HEK293 (cell line): ENCODE data around the gene MYO18B.

Source experiments
- WT1 ChIP-seq: fragments of 450-650 bp; formaldehyde crosslinking; IDR thresholded peaks from 2 replicates; pipeline ENCODE4 v1.5.1; 2016; ENCODE audit warnings: missing biosample characterization, missing genetic modification characterization
- YY1 ChIP-seq: fragments of 450-650 bp; formaldehyde crosslinking; IDR thresholded peaks from 2 replicates; pipeline ENCODE4 v1.5.1; 2018; ENCODE audit warnings: missing biosample characterization, missing genetic modification characterization
- ZNF138 ChIP-seq: fragments of 450-650 bp; formaldehyde crosslinking; IDR thresholded peaks from 2 replicates; pipeline ENCODE4 v1.5.1; 2016; ENCODE audit warnings: missing biosample characterization, missing genetic modification characterization, borderline replicate concordance
- ZNF558 ChIP-seq: fragments of 450-650 bp; formaldehyde crosslinking; IDR thresholded peaks from 2 replicates; pipeline ENCODE4 v1.5.1; 2016; ENCODE audit warnings: missing biosample characterization, missing genetic modification characterization
- ZNF76 ChIP-seq: fragments of 450-650 bp; formaldehyde crosslinking; IDR thresholded peaks from 2 replicates; pipeline ENCODE4; 2016; ENCODE audit warnings: low read depth, missing biosample characterization, missing genetic modification characterization, borderline replicate concordance
- ZNF768 ChIP-seq: fragments of 450-650 bp; formaldehyde crosslinking; IDR thresholded peaks from 2 replicates; pipeline ENCODE4 v1.5.1; 2018; ENCODE audit warnings: missing biosample characterization, mild to moderate bottlenecking, missing genetic modification characterization
- ZNF777 ChIP-seq: fragments of 450-650 bp; formaldehyde crosslinking; IDR thresholded peaks from 2 replicates; pipeline ENCODE4 v1.5.1; 2017; ENCODE audit warnings: missing biosample characterization, missing genetic modification characterization, borderline replicate concordance
- TF ChIP-seq, protein P1 (sequence below): fragments of 450-650 bp; formaldehyde crosslinking; IDR thresholded peaks from 2 replicates; pipeline ENCODE4 v1.5.1; 2016; ENCODE audit warnings: missing biosample characterization, missing genetic modification characterization, low read depth
- TF ChIP-seq, protein P2 (sequence below): fragments of 450-650 bp; formaldehyde crosslinking; IDR thresholded peaks from 2 replicates; pipeline ENCODE4 v1.5.1; 2016; ENCODE audit warnings: missing biosample characterization, missing genetic modification characterization

DNA sequence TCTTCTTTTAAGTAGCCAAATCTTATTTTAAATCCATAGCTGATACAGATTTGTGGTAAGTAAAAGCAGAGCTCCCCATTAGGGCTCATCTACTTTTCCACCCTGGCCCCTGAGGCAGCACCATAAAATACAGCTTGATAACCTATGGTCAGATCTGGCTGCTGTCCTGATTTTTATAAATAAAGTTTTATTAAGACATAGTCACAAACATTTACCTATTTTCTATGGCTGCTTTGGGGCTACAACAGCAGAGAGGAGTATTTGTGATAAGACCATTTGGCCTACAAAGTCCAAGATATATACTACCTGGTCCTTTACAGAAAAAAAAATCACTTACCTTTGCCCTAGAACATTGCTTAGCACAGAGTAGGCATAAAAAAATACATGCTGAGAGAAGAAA, 227.3 kb downstream of the MYO18B start:
- TF ChIP-seq ZNF768 (tag by site-specific recombination) = no peak
- TF ChIP-seq, protein P1, sequence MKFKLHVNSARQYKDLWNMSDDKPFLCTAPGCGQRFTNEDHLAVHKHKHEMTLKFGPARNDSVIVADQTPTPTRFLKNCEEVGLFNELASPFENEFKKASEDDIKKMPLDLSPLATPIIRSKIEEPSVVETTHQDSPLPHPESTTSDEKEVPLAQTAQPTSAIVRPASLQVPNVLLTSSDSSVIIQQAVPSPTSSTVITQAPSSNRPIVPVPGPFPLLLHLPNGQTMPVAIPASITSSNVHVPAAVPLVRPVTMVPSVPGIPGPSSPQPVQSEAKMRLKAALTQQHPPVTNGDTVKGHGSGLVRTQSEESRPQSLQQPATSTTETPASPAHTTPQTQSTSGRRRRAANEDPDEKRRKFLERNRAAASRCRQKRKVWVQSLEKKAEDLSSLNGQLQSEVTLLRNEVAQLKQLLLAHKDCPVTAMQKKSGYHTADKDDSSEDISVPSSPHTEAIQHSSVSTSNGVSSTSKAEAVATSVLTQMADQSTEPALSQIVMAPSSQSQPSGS (tag by site-specific recombination) = no peak
- TF ChIP-seq ZNF76 = no peak
- TF ChIP-seq WT1 (tag by site-specific recombination) = no peak
- TF ChIP-seq, protein P2, sequence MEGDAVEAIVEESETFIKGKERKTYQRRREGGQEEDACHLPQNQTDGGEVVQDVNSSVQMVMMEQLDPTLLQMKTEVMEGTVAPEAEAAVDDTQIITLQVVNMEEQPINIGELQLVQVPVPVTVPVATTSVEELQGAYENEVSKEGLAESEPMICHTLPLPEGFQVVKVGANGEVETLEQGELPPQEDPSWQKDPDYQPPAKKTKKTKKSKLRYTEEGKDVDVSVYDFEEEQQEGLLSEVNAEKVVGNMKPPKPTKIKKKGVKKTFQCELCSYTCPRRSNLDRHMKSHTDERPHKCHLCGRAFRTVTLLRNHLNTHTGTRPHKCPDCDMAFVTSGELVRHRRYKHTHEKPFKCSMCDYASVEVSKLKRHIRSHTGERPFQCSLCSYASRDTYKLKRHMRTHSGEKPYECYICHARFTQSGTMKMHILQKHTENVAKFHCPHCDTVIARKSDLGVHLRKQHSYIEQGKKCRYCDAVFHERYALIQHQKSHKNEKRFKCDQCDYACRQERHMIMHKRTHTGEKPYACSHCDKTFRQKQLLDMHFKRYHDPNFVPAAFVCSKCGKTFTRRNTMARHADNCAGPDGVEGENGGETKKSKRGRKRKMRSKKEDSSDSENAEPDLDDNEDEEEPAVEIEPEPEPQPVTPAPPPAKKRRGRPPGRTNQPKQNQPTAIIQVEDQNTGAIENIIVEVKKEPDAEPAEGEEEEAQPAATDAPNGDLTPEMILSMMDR (tag by site-specific recombination) = no peak
- no peak for TF ChIP-seq ZNF558
- TF ChIP-seq YY1 (tag by site-specific recombination) = no peak
- no peak for TF ChIP-seq ZNF138
- TF ChIP-seq ZNF777 (tag by site-specific recombination) = no peak
